ENCODE results near the gene PRPSAP2.

GRCh38 chr17:18971801-18972200, 113.9 kb downstream of the PRPSAP2 start:
- TF ChIP-seq CTCF (IDR thresholded peaks at IDR 0.05) (no peak), POLR2A (IDR thresholded peaks at IDR 0.05) (no peak)

Data from testis (tissue), 2 donors.